WTC11 (cell line): Measurements from ENCODE around the gene COA8. TPM values are rescaled to one million over a fixed set of nuclear protein-coding genes. Genes with fewer than 3 reads are reported as not detected.

ENCODE experiments used
- ATAC-seq: fragments of 200-7000 bp; cut with Tn5 transposase; 2 replicates; pipeline ENCODE4 v1.10.0; 2021; ENCODE audit warnings: mild to moderate bottlenecking, moderate library complexity
- CTCF ChIA-PET: fragments of 300-600 bp; sonication (Branson Sonifier 250); formaldehyde crosslinking; loops from one replicate; lab custom pipeline; 2021; ENCODE audit warnings: antibody characterized with exemption; lab: Charles Lee
- POLR2A ChIA-PET: fragments of 350-600 bp; sonication (Branson Sonifier 250); formaldehyde crosslinking; loops from one replicate; lab custom pipeline; 2021; ENCODE audit warnings: antibody characterized with exemption; lab: Charles Lee
- DNase-seq: peaks from one replicate; pipeline ENCODE4 v3.0.0; 2021; ENCODE audit warnings: low spot score
- H3K27ac Mint-ChIP-seq: 2 replicates; pipeline ENCODE4 v1.8.0; 2021; ENCODE audit warnings: mixed read lengths
- H3K27me3 Mint-ChIP-seq: 2 replicates; pipeline ENCODE4 v1.8.0; 2021; ENCODE audit warnings: low read depth, mild to moderate bottlenecking, moderate library complexity, mixed read lengths
- H3K36me3 Mint-ChIP-seq: 2 replicates; pipeline ENCODE4 v1.8.0; 2021; ENCODE audit warnings: mixed read lengths
- H3K4me1 Mint-ChIP-seq: 2 replicates; pipeline ENCODE4 v1.8.0; 2022; ENCODE audit warnings: mixed read lengths
- H3K4me3 Mint-ChIP-seq: 2 replicates; pipeline ENCODE4 v1.8.0; 2021; ENCODE audit warnings: mild to moderate bottlenecking, moderate library complexity, mixed read lengths
- H3K9me3 Mint-ChIP-seq: 2 replicates; pipeline ENCODE4 v1.8.0; 2021; ENCODE audit warnings: mixed read lengths
- ATF1 ChIP-seq: sonication (generic); formaldehyde crosslinking; IDR thresholded peaks from 2 replicates; pipeline ENCODE4 v1.8.1; 2023; ENCODE audit warnings: mild to moderate bottlenecking, moderate library complexity, missing genetic modification reagents
- CBFB ChIP-seq: sonication (generic); formaldehyde crosslinking; IDR thresholded peaks from 2 replicates; pipeline ENCODE4 v1.8.1; 2022; ENCODE audit warnings: mild to moderate bottlenecking, low read depth, missing genetic modification reagents
- FOXP1 ChIP-seq: sonication (generic); formaldehyde crosslinking; IDR thresholded peaks from 2 replicates; pipeline ENCODE4 v1.8.0; 2022; ENCODE audit warnings: missing genetic modification reagents, mild to moderate bottlenecking, moderate library complexity, borderline replicate concordance
- GRHL2 ChIP-seq: fragments of 250-450 bp; sonication (Bioruptor Pico); IDR thresholded peaks from 2 replicates; pipeline ENCODE4 v1.8.0; 2022; ENCODE audit warnings: mild to moderate bottlenecking, moderate library complexity; ENCODE audit not compliant: insufficient replicate concordance, severe bottlenecking
- MXD4 ChIP-seq: fragments of 250-450 bp; sonication (Bioruptor Pico); IDR thresholded peaks from 2 replicates; pipeline ENCODE4 v1.8.0; 2021; ENCODE audit warnings: mild to moderate bottlenecking, moderate library complexity, borderline replicate concordance
- NFYB ChIP-seq: sonication (generic); formaldehyde crosslinking; conservative IDR thresholded peaks from 2 replicates; pipeline ENCODE4 v1.8.0; 2022; ENCODE audit warnings: low read depth, missing genetic modification reagents
- NR1H2 ChIP-seq: sonication (generic); formaldehyde crosslinking; IDR thresholded peaks from 2 replicates; pipeline ENCODE4 v1.9.0; 2021; ENCODE audit warnings: mild to moderate bottlenecking, moderate library complexity, missing genetic modification reagents
- NR3C1 ChIP-seq: sonication (generic); formaldehyde crosslinking; conservative IDR thresholded peaks from 2 replicates; pipeline ENCODE4 v1.8.1; 2023; ENCODE audit warnings: low read depth, mild to moderate bottlenecking, missing genetic modification reagents
- PRRX2 ChIP-seq: fragments of 250-450 bp; sonication (Bioruptor Pico); IDR thresholded peaks from 2 replicates; pipeline ENCODE4 v1.8.0; 2021; ENCODE audit warnings: mild to moderate bottlenecking
- RORB ChIP-seq: fragments of 250-450 bp; sonication (Bioruptor Pico); IDR thresholded peaks from 2 replicates; pipeline ENCODE4 v1.9.0; 2021; ENCODE audit warnings: mild to moderate bottlenecking
- ZMAT4 ChIP-seq: fragments of 250-450 bp; sonication (Bioruptor Pico); IDR thresholded peaks from 2 replicates; pipeline ENCODE4 v1.9.0; 2021; ENCODE audit warnings: mild to moderate bottlenecking
- ZNF416 ChIP-seq: fragments of 250-450 bp; sonication (Bioruptor Pico); IDR thresholded peaks from 2 replicates; pipeline ENCODE4 v1.9.0; 2021; ENCODE audit warnings: mild to moderate bottlenecking, inconsistent platforms
- total RNA-seq: library from RNA; stranded (reverse); gene quantifications from 3 replicates; pipeline ENCODE4 v1.2.3, GENCODE V29; 2021
- TF ChIP-seq, protein P1 (sequence below): sonication (generic); formaldehyde crosslinking; IDR thresholded peaks from 2 replicates; pipeline ENCODE4 v1.8.0; 2022; ENCODE audit warnings: missing genetic modification reagents
- TF ChIP-seq, protein P2 (sequence below): sonication (generic); formaldehyde crosslinking; IDR thresholded peaks from 2 replicates; pipeline ENCODE4 v1.8.1; 2022; ENCODE audit warnings: low read depth, mild to moderate bottlenecking, moderate library complexity, missing genetic modification reagents, borderline replicate concordance
- TF ChIP-seq, protein P3 (sequence below): sonication (generic); formaldehyde crosslinking; IDR thresholded peaks from 2 replicates; pipeline ENCODE4 v1.8.1; 2023; ENCODE audit warnings: mild to moderate bottlenecking, missing genetic modification reagents, borderline replicate concordance

Gene COA8
- total RNA-seq, 1 experiment from 2014 or later, result 36.4 TPM

GRCh38 chr14:103523575-103523954 lies 39.2 kb upstream of the COA8 start:
- H3K4me3 Mint-ChIP-seq, result peak overlapping the region; percentile 62
- DNase-seq (peak; percentile 31), ATAC-seq (no peak)
- peaks cover 12% of the 10 kb centered on the region for H3K36me3 Mint-ChIP-seq
- H3K4me1 Mint-ChIP-seq, result peaks cover 23% of the 10 kb centered on the region
- no peak for TF ChIP-seq CBFB (CRISPR knock-in tag)
- no peak for TF ChIP-seq NFYB (CRISPR knock-in tag)
- TF ChIP-seq, all 79 proteins: peak for 0
- Mint-ChIP-seq H3K27me3 (peaks cover 27% of the 10 kb centered on the region), H3K27ac (no peak overlapping the region), H3K9me3 (no peaks in the 10 kb centered on the region)
- POLR2A ChIA-PET, result interaction anchor here (0.7 to 8.3 kb wide), 3 partner anchors 16 to 192 kb away, joined by 3 to 65 read pairs (median 3); partner anchors contain the start of gene ZFYVE21
- CTCF ChIA-PET, result interaction anchor here (3.4 to 12.2 kb wide), 2 partner anchors 20 to 419 kb away, joined by 11 to 455 read pairs; no protein-coding TSS in a partner anchor

DNA sequence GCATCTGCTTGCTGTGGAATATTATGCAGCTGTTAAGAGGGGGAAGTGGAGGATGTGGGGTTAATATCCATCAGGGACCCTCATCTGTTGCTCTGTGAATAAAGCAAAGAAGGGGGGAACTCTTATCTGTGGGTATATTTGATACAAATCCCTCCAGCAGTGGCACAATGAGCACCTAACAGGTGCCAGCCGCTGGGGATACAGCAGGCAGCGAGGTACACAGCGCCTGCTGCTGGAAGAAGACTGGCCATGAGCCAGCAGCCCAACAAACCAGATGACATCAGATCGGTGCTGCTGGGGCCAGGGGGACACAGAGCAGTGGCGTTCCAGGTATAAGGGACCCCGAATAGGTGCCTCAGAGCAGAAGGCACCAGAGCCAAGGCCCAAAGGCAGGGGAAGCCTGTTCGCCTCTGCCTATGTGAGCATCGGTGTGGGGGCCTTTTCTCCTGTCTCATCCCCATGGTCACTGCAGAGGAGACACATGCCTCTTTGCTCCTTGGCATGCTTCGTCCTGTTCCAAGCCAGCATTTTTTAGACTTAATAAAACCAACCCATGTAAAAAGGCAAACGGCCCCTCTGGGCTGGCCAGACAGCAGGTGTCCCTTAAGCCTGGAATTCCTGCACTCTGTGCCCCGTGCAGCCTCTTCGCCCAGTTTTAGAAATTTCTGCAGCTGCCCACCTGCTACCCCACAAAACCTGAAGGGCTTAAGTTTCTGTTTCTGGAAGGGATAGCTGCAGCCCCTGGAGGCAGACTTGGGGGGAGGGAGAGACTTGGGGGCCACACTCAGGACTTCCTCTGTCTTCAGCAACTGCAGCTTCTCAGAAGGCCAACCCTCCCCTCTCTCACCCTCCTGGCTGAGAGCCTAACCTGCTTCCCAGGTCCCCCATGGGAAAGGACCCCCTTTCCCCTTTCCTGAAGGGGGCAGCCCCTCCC lies 38.5 kb upstream of the COA8 start:
- Mint-ChIP-seq H3K4me1 (peaks cover 17% of the 10 kb centered on the region), H3K36me3 (peaks cover 8% of the 10 kb centered on the region)
- no peak for DNase-seq
- TF ChIP-seq, protein P1, sequence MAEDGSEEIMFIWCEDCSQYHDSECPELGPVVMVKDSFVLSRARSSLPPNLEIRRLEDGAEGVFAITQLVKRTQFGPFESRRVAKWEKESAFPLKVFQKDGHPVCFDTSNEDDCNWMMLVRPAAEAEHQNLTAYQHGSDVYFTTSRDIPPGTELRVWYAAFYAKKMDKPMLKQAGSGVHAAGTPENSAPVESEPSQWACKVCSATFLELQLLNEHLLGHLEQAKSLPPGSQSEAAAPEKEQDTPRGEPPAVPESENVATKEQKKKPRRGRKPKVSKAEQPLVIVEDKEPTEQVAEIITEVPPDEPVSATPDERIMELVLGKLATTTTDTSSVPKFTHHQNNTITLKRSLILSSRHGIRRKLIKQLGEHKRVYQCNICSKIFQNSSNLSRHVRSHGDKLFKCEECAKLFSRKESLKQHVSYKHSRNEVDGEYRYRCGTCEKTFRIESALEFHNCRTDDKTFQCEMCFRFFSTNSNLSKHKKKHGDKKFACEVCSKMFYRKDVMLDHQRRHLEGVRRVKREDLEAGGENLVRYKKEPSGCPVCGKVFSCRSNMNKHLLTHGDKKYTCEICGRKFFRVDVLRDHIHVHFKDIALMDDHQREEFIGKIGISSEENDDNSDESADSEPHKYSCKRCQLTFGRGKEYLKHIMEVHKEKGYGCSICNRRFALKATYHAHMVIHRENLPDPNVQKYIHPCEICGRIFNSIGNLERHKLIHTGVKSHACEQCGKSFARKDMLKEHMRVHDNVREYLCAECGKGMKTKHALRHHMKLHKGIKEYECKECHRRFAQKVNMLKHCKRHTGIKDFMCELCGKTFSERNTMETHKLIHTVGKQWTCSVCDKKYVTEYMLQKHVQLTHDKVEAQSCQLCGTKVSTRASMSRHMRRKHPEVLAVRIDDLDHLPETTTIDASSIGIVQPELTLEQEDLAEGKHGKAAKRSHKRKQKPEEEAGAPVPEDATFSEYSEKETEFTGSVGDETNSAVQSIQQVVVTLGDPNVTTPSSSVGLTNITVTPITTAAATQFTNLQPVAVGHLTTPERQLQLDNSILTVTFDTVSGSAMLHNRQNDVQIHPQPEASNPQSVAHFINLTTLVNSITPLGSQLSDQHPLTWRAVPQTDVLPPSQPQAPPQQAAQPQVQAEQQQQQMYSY (CRISPR knock-in tag), result no peak
- no peak for TF ChIP-seq MXD4 (CRISPR knock-in tag)
- no peak for TF ChIP-seq FOXP1 (CRISPR knock-in tag)
- TF ChIP-seq PRRX2 (CRISPR knock-in tag), result no peak
- TF ChIP-seq, protein P2, sequence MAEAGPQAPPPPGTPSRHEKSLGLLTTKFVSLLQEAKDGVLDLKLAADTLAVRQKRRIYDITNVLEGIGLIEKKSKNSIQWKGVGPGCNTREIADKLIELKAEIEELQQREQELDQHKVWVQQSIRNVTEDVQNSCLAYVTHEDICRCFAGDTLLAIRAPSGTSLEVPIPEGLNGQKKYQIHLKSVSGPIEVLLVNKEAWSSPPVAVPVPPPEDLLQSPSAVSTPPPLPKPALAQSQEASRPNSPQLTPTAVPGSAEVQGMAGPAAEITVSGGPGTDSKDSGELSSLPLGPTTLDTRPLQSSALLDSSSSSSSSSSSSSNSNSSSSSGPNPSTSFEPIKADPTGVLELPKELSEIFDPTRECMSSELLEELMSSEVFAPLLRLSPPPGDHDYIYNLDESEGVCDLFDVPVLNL (CRISPR knock-in tag), result no peak
- no peak for TF ChIP-seq ATF1 (CRISPR knock-in tag)
- TF ChIP-seq NR3C1 (CRISPR knock-in tag), result no peak
- TF ChIP-seq ZMAT4, result no peak
- TF ChIP-seq GRHL2 (CRISPR knock-in tag), result no peak
- no peak for TF ChIP-seq ZNF416 (CRISPR knock-in tag)
- TF ChIP-seq NR1H2 (CRISPR knock-in tag), result no peak
- TF ChIP-seq, protein P3, sequence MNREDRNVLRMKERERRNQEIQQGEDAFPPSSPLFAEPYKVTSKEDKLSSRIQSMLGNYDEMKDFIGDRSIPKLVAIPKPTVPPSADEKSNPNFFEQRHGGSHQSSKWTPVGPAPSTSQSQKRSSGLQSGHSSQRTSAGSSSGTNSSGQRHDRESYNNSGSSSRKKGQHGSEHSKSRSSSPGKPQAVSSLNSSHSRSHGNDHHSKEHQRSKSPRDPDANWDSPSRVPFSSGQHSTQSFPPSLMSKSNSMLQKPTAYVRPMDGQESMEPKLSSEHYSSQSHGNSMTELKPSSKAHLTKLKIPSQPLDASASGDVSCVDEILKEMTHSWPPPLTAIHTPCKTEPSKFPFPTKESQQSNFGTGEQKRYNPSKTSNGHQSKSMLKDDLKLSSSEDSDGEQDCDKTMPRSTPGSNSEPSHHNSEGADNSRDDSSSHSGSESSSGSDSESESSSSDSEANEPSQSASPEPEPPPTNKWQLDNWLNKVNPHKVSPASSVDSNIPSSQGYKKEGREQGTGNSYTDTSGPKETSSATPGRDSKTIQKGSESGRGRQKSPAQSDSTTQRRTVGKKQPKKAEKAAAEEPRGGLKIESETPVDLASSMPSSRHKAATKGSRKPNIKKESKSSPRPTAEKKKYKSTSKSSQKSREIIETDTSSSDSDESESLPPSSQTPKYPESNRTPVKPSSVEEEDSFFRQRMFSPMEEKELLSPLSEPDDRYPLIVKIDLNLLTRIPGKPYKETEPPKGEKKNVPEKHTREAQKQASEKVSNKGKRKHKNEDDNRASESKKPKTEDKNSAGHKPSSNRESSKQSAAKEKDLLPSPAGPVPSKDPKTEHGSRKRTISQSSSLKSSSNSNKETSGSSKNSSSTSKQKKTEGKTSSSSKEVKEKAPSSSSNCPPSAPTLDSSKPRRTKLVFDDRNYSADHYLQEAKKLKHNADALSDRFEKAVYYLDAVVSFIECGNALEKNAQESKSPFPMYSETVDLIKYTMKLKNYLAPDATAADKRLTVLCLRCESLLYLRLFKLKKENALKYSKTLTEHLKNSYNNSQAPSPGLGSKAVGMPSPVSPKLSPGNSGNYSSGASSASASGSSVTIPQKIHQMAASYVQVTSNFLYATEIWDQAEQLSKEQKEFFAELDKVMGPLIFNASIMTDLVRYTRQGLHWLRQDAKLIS, result no peak
- TF ChIP-seq RORB (CRISPR knock-in tag), result no peak
- TF ChIP-seq, all 79 proteins: peak for 0
- ATAC-seq, result no peak
- CTCF ChIA-PET, result interaction anchor here (3.4 to 12.2 kb wide), 2 partner anchors 19 to 420 kb away, joined by 11 to 455 read pairs; no protein-coding TSS in a partner anchor
- H3K4me3 Mint-ChIP-seq, result peak overlapping the region; percentile 62
- POLR2A ChIA-PET, result interaction anchor here (0.7 to 8.3 kb wide), 3 partner anchors 15 to 191 kb away, joined by 3 to 65 read pairs (median 3); partner anchors contain the start of gene ZFYVE21
- no peak overlapping the region for H3K27ac Mint-ChIP-seq
- H3K27me3 Mint-ChIP-seq, result peaks cover 27% of the 10 kb centered on the region
- no peaks in the 10 kb centered on the region for H3K9me3 Mint-ChIP-seq
